Pancreas (tissue), 10 donors: ENCODE results near the gene NIPAL1. TPM values are rescaled to one million over a fixed set of nuclear protein-coding genes. Genes with fewer than 3 reads are reported as not detected.

Experiments used
- ATAC-seq, 4 donors: fragments of 200-7000 bp; cut with Tn5 transposase; one replicate each; pipeline versions ENCODE4 v1.8.0 to v1.9.1; 2020; ENCODE audit warnings: mild to moderate bottlenecking in 4 of 4, moderate library complexity in 4 of 4
- DNase-seq, 6 donors: peaks; one replicate each; pipeline ENCODE4 v3.0.0-alpha.2; 2020
- FAIRE-seq: peaks from 2 replicates; lab custom pipeline; 2012; peaks lifted over from hg19 to GRCh38; lab: Jason Lieb, UNC
- H3K27ac ChIP-seq, 4 donors: fragments of 200-600 bp; sonication (generic); 1 replicate in 3 of 4; 2 replicates in 1 of 4; pipeline versions ENCODE4 v1.5.0 to v1.8.0; 2020
- H3K27me3 ChIP-seq, 4 donors: fragments of 200-600 bp; one replicate each; pipeline ENCODE4 v1.8.0; 2021
- H3K36me3 ChIP-seq, 3 donors: fragments of 200-600 bp; sonication (generic) in 1 of 3; one replicate each; pipeline versions ENCODE4 v1.5.0 to v1.8.0; 2020 to 2021
- H3K4me1 ChIP-seq, 3 donors: fragments of 200-600 bp; one replicate each; pipeline ENCODE4 v1.8.0; 2021
- H3K4me3 ChIP-seq, 4 donors: fragments of 200-600 bp; sonication (generic) in 2 of 4; one replicate each; pipeline versions ENCODE4 v1.5.0 to v1.8.0; 2020 to 2021
- H3K9me3 ChIP-seq, 4 donors: fragments of 200-600 bp; one replicate each; pipeline ENCODE4 v1.8.0; 2021
- WGBS, 2 donors: extraction: QIAGEN DNeasy Blood & Tissue Kit; methylation state at CpG; one replicate each; pipeline ENCODE4 v1.1.7; 2013; 5-methylcytosine and 5-hydroxymethylcytosine counted together
- intact Hi-C, 3 donors: fragments of 100-400 bp; cut with DNase I; formaldehyde crosslinking; loops; one replicate each; pipeline versions ENCODE4 v1.11.1 to v1.14.2; 2022
- polyA plus RNA-seq, 2 donors: library from polyadenylated mRNA; stranded (reverse); fragments of 200-250 nt; gene quantifications; one replicate each; pipeline ENCODE4 v1.2.3, GENCODE V29; 2013
- total RNA-seq, 6 donors: library from RNA; stranded (reverse); fragmentation: NEBNext Ultra II Directional in 4 of 6; extraction: Animal tissue kit (Norgen Biotek cat#: 25700) in 4 of 6; gene quantifications; one replicate each; pipeline versions ENCODE4 v1.2.1 to v1.2.4, GENCODE V29; 2021 to 2023
- TF ChIP-seq, protein P1 (sequence below), 4 donors: fragments of 200-600 bp; sonication (generic) in 3 of 4; IDR thresholded peaks; one replicate each; pipeline versions ENCODE4 v1.5.0 to v1.8.0; 2021; ENCODE audit warnings: antibody characterized with exemption in 4 of 4
- donor health status: healthy with polysubstance abuse.
- donor health status: DM: no; HTN: no; CAD: no; lungs with moderate emphysema.
- donor health status: DM: no; HTN: no; CAD: no.
- donor health status: control.
- donor health status: control.
- donor health status: Bipolar disorder and iron deficiency.
- donor health status: DM: yes; HTN: yes; CAD: no.
- donor health status: DM: no; HTN: no; CAD: no.
- donor health status: DM: no; HTN: no; CAD: no.
- donor health status: DM: yes; HTN: yes; CAD: no.

The NIPAL1 gene
- total and polyA plus RNA-seq, 8 donors: 0.96 to 4.4 (median 2.2) TPM

DNA sequence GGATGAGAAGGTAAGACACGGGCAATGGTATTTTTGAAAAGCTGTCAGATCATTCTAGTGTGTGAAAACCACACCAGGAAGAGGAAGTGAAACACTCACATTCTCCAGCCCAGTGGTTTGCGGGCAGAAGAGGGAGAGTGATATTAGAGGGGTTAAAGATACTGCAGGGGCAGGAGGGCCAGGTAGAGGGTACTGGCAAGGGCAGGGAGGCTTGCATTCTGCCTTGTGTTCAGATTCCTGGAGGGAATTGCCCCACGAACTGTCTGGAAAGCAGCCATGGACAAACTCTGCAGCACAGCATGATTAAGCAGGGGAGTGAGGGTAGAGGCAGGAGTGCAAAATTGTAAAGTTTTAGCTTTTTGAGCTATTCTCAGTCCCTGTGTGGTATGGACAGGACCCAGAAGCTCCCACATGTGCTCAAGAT lies 30.9 kb downstream of the NIPAL1 start:
- Histone ChIP-seq H3K4me3 (no peak overlapping the region), H3K27ac (peak overlapping the region in 2 of 4 donors; percentile 27 to 51), H3K4me1 (peaks cover 0 to 21% (median 10%) of the 10 kb centered on the region in 3 donors), H3K36me3 (no peaks in the 10 kb centered on the region), H3K27me3 (no peaks in the 10 kb centered on the region), H3K9me3 (no peaks in the 10 kb centered on the region)
- peak in 1 of 6 donors; percentile 15 for DNase-seq
- intact Hi-C loops: no loop called here
- ATAC-seq: peak; percentile 36 to 73 (median 58)
- TF ChIP-seq, protein P1, sequence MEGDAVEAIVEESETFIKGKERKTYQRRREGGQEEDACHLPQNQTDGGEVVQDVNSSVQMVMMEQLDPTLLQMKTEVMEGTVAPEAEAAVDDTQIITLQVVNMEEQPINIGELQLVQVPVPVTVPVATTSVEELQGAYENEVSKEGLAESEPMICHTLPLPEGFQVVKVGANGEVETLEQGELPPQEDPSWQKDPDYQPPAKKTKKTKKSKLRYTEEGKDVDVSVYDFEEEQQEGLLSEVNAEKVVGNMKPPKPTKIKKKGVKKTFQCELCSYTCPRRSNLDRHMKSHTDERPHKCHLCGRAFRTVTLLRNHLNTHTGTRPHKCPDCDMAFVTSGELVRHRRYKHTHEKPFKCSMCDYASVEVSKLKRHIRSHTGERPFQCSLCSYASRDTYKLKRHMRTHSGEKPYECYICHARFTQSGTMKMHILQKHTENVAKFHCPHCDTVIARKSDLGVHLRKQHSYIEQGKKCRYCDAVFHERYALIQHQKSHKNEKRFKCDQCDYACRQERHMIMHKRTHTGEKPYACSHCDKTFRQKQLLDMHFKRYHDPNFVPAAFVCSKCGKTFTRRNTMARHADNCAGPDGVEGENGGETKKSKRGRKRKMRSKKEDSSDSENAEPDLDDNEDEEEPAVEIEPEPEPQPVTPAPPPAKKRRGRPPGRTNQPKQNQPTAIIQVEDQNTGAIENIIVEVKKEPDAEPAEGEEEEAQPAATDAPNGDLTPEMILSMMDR (IDR thresholded peaks at IDR 0.05): no peak
- 29 to 34% methylated on average over 3 of the region's 3 CpGs for WGBS, 2 donors
- FAIRE-seq: no peak

DNA sequence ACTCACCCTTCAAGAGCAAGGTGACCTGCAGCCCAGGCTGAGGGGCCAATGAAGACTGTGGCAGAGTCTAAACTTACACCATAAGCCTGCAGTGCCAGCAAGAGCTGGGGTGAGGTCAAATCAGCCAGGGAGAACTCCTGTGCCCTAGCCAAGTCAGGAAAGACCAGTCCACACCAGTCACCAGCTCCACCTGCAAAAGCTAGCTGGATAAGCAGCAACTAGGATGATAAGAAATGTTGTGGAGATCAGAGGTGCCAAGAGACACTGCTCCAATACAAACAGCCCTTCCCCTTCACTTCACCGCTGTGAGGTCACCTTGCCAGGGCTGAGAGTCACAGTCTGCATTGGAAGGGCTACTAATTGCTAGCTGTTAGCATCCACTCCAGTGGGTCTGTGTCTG lies 31.3 kb downstream of the NIPAL1 start:
- intact Hi-C loops: no loop called here
- Histone ChIP-seq H3K36me3 (no peaks in the 10 kb centered on the region), H3K4me3 (no peak overlapping the region), H3K27ac (peak overlapping the region in 2 of 4 donors; percentile 27 to 51), H3K27me3 (no peaks in the 10 kb centered on the region), H3K9me3 (no peaks in the 10 kb centered on the region), H3K4me1 (peaks cover 0 to 18% (median 10%) of the 10 kb centered on the region in 3 donors)
- DNase-seq: peak in 4 of 6 donors; percentile 28 to 42 (median 36)
- 14 to 21% methylated on average over 1 of the region's 1 CpG for WGBS, 2 donors
- FAIRE-seq: no peak
- peak; percentile 87 to 95 (median 92) for ATAC-seq
- TF ChIP-seq, protein P1 (IDR thresholded peaks at IDR 0.05): no peak

DNA sequence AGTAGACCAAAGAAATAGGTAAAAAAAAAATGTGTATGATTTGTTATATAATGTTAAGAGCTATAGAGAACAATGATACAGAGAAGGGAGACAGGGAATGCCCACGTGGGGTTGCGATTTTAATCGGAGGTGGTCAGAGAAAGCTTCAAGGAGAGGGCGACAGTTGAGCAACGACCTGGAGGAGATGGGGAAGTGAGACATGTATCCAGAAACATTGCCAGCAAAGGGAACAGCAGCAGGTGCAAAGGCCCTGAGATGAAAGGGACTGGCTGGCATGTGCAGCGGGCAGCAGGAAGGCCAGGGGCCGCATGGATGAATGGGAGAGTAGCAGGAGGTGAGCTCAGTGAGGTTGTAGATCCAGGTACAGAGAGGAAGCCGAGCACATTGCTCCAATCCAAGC lies 32.9 kb downstream of the NIPAL1 start:
- TF ChIP-seq, protein P1 (IDR thresholded peaks at IDR 0.05): no peak
- Histone ChIP-seq H3K9me3 (no peaks in the 10 kb centered on the region), H3K36me3 (no peaks in the 10 kb centered on the region), H3K27ac (no peak overlapping the region), H3K27me3 (no peaks in the 10 kb centered on the region), H3K4me1 (peaks cover 0 to 12% (median 10%) of the 10 kb centered on the region in 3 donors), H3K4me3 (no peak overlapping the region)
- ATAC-seq (no peak), DNase-seq (no peak), FAIRE-seq (no peak)
- 87 to 90% methylated on average over 8 of the region's 8 CpGs for WGBS, 2 donors
- intact Hi-C loops: no loop called here

DNA sequence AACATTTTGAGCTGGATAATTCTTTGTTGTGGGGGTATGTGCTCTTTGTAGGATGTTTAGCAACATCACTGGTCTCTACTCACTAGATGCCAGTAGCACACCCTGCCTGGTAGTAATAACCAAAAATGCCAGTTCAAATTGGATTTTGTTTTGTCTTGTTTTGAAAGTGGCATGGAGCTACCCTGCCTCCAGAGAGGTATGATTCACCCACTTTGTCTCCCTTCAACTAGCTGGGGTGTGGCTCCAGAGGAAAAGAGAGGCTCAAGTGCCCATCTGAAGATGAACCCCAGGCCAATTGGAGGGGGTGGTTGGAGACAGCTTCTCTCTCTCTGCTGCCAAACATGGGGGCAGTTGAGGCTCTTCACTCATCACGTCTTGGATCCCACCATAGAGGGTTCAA lies 34.5 kb downstream of the NIPAL1 start:
- no peak for FAIRE-seq
- Histone ChIP-seq H3K9me3 (no peaks in the 10 kb centered on the region), H3K27me3 (no peaks in the 10 kb centered on the region), H3K36me3 (no peaks in the 10 kb centered on the region), H3K4me3 (no peak overlapping the region), H3K4me1 (peaks cover 0 to 12% (median 10%) of the 10 kb centered on the region in 3 donors), H3K27ac (no peak overlapping the region)
- TF ChIP-seq, protein P1 (IDR thresholded peaks at IDR 0.05): no peak
- intact Hi-C loops: no loop called here
- no peak for DNase-seq
- ATAC-seq: no peak
- WGBS, 2 donors: 85 to 100% methylated on average over 1 of the region's 1 CpG
